NCI-H524 treated with DMSO at 0.1 percent for 48 hours (cell line): ENCODE data around the gene LMBR1L.

ENCODE experiments used
- DNase-seq: peaks from one replicate; lab custom pipeline; 2025; lab: John Stamatoyannopoulos, UW

LMBR1L gene

GRCh38 chr12:49121047-49121696 is 10.5 kb upstream of the LMBR1L start:
- DNase-seq, result no peak

GRCh38 chr12:49111206-49111605 is 559 bp upstream of the LMBR1L start:
- DNase-seq, result no peak

GRCh38 chr12:49109641-49110463 is 795 bp downstream of the LMBR1L start:
- no peak for DNase-seq

GRCh38 chr12:49108958-49109404 is 1.7 kb downstream of the LMBR1L start:
- DNase-seq, result no peak

GRCh38 chr12:49105504-49106084 is 5.1 kb downstream of the LMBR1L start:
- no peak for DNase-seq

GRCh38 chr12:49104822-49105221 is 5.8 kb downstream of the LMBR1L start:
- no peak for DNase-seq

GRCh38 chr12:49100380-49100779 is 10.3 kb downstream of the LMBR1L start:
- DNase-seq, result no peak

GRCh38 chr12:49098703-49099102 is 11.9 kb downstream of the LMBR1L start:
- DNase-seq, result no peak

GRCh38 chr12:49098035-49098451 is 12.6 kb downstream of the LMBR1L start:
- no peak for DNase-seq

- DNase-seq, result no peak
Observed at GRCh38 chr12:49097381-49097780, 13.3 kb downstream of the LMBR1L start.

GRCh38 chr12:49094975-49095365 is 15.7 kb downstream of the LMBR1L start:
- DNase-seq, result no peak

GRCh38 chr12:49094160-49094974 is 16.3 kb downstream of the LMBR1L start, which contains the start of gene DHH:
DHH (minus strand) TSS chr12:49094801; CDS start chr12:49094512, 289 bp downstream.
- peak; percentile 12 for DNase-seq

- no peak for DNase-seq
Observed at GRCh38 chr12:49093792-49094159, 16.9 kb downstream of the LMBR1L start.

- no peak for DNase-seq
Observed at GRCh38 chr12:49092816-49093406, 17.7 kb downstream of the LMBR1L start.

- peak; percentile 26 for DNase-seq
Observed at GRCh38 chr12:49092086-49092815, 18.4 kb downstream of the LMBR1L start.

- DNase-seq, result no peak
Observed at GRCh38 chr12:49091836-49092085, 18.9 kb downstream of the LMBR1L start.

- DNase-seq, result no peak
Observed at GRCh38 chr12:49091056-49091835, 19.4 kb downstream of the LMBR1L start.

- DNase-seq, result no peak
Observed at GRCh38 chr12:49089821-49090773, 20.6 kb downstream of the LMBR1L start.

- DNase-seq, result no peak
Observed at GRCh38 chr12:49088932-49089330, 21.7 kb downstream of the LMBR1L start.
